Stimulated activated CD8-positive, alpha-beta memory T cell treated with anti-CD3 and anti-CD28 coated beads, Interleukin-12 subunit alpha, Interleukin-12 subunit beta, amount 100 ng/mL, for 1 hour (primary cell): ENCODE data around the gene PSAP.

Experiments used
- DNase-seq: peaks from one replicate; pipeline ENCODE4 v3.0.0-alpha.2; 2020; ENCODE audit warnings: low read depth

Gene PSAP

GRCh38 chr10:71807557-71808510 is 43.2 kb downstream of the PSAP start:
- DNase-seq = no peak

DNA sequence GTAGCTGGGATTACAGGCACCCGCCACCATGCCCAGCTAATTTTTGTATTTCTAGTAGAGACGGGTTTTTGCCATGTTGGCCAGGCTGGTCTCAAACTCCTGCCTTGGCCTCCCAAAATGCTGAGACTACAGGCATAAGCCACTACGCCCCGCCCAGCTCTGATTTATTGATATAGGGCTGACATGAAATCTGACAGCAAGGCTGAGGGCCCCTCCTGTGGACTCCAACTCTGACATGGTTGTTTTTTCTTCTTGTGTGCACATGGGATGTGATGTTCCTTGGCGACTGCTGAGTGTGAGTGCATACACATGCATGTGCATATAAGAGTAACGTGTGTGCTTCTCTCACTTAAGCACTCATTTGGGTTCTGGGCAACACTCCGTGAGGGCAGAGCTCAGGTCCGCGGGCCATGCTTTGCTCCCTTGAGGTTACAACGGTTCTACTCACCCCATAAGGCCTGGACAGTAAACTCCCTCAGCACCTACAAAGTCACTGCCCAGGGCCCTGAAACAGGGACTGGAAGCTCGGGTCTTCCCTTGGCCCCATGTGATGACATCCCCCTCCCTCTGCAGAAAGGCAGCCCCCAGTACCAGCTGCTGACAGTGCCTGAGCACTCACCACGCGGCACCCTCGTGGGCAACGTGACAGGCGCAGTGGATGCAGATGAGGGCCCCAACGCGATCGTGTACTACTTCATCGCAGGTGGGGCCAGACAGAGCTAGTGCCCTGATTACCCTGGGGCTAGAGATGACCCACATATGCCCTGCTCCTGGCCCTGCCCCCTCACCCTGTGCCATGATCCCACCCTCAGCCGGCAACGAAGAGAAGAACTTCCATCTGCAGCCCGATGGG is 44.1 kb downstream of the PSAP start:
- DNase-seq = no peak

- DNase-seq = no peak
Measured at GRCh38 chr10:71805776-71806703, 45.0 kb downstream of the PSAP start.

DNA sequence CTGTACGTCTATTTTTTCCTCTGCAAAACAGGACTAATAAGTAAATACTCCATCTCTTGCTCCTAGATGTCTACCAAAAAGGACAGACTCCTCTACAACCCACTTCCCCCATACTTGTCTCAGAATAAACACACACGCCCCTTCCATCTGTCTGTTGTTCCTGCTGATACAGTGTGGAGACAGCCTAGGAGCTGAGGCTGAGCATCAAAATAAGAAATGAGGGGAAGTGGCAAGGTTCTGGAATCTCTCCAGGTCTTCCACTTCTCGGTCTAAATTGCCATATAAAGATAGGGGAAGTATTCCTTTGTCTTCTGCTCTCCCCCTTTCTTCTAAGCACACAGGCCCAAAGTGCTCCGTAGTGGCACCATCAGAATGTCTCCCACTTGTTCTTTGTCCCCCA is 47.0 kb downstream of the PSAP start:
- DNase-seq = no peak

GRCh38 chr10:71802715-71803488 is 48.1 kb downstream of the PSAP start:
- no peak for DNase-seq

DNA sequence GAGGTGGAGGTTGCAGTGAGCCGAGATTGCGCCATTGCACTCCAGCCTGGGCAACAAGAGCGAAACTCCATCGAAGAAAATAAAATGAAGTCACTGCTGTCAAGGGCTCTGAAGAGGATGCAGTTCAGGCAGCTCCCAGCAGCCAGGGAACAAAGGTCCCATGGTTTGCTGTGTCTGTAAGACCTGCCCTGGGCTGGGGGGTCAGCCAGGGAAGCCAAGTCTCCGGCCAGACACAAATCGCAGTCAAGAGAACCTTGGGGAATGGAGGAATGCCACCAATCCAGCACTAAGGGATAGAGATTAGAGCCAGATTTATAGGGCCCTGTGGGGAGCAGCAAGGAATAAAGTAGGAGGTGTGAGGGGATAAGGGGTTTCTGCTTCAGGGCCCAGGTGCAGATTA is 48.8 kb downstream of the PSAP start:
- DNase-seq = no peak

DNA sequence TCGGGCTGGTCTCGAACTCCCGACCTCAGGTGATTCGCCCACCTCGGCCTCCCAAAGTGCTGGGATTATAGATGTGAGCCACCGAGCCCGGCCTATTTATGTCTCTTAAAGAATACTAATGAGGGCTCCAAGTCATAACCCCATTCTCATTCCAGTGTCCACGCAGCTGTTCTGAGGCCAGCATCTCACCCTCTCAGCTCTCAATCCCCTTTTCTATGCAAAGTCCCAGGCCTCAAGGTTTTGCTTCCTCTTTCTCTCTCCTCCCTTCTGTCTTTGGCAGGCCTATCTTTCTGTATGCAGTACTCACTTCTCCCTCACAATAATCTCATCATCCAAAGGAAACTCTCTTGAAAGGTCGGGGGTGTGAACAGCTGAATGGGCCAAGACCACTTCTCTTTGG is 49.7 kb downstream of the PSAP start:
- no peak for DNase-seq

DNA sequence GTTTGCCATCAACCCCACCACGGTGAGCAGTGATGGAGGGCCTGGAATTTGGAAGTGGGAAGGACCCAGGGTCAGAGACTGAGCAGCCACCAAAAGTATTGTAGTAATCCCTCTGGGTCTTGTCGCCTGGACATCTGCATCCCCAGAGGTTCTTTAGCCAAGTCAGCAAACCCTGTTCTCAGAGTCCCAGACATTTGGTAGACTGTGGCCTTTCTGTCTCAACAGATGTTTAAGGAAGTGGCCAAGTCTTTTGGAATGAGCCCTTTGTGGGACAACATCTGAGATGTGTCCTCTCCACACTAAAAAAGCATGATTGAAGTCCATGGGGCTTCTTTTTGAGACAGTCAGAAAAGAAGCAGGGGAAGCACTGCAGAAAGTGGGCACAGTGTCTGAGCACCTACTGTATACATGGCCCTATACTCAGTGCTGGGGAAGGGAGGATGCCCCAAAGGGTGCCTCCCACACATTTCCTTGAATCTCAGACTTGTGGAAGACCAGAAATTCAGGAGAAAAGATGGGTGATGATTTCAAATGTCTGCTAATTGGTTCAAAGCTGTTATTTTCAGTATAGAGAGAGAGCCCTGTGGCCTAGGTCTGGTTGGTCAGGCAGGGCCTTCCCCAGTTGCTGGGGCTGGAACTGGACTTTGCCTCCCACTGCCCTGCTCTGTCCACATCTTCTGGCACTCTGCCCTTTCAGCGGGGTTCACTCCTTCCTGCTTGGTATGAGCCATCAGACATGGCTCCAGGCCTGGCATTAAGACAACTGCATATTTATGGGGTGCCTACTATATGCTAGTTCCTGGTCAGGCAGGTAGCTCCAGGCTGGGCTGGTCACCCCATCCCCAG is 51.2 kb downstream of the PSAP start:
- DNase-seq = no peak

DNA sequence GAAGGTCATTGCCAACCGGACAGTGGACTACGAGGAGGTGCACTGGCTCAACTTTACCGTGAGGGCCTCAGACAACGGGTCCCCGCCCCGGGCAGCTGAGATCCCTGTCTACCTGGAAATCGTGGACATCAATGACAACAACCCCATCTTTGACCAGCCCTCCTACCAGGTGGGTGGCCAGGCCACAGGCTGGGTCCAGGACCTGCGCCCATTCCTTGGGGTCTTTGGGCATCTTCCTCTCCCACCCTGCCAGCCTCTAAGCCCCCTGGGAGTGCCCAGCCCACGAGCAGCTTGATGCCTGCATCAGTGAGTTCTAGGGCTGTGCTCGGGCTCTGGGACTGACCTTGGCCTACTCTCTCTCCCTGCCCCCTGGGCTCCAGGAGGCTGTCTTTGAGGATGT is 51.9 kb downstream of the PSAP start:
- no peak for DNase-seq

DNA sequence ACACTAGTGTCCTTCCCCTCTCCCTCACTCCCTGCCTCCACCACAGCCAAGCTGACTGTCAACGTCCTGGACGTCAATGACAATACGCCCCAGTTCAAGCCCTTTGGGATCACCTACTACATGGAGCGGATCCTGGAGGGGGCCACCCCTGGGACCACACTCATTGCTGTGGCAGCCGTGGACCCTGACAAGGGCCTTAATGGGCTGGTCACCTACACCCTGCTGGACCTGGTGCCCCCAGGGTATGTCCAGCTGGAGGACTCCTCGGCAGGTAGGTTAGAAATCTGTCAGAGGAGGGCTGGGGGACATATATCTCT is 52.8 kb downstream of the PSAP start:
- no peak for DNase-seq

- DNase-seq = no peak
Measured at GRCh38 chr10:71797533-71798307, 53.3 kb downstream of the PSAP start.

GRCh38 chr10:71796749-71797405 is 54.2 kb downstream of the PSAP start:
- DNase-seq = no peak

DNA sequence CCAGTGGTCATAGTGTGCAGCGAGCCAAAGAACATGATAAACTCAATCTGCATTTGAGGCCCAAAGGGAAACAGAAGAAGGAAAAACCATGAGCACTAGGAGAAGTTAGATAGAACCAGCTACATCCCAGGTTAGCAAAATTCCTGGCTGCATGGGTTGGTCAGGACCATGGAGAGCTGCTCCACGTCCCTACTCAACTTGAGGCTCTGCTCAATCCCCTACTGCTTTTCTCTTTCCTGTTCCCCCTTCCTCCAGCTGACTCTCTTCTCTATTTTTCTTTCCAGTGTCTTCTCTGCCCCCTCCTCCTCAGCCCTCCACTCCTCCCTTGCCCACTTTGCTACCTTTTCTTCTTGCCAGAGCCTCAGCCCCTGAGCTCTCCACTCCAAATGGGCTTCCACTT is 55.8 kb downstream of the PSAP start:
- no peak for DNase-seq

- no peak for DNase-seq
Measured at GRCh38 chr10:71790749-71791440, 60.2 kb downstream of the PSAP start.

DNA sequence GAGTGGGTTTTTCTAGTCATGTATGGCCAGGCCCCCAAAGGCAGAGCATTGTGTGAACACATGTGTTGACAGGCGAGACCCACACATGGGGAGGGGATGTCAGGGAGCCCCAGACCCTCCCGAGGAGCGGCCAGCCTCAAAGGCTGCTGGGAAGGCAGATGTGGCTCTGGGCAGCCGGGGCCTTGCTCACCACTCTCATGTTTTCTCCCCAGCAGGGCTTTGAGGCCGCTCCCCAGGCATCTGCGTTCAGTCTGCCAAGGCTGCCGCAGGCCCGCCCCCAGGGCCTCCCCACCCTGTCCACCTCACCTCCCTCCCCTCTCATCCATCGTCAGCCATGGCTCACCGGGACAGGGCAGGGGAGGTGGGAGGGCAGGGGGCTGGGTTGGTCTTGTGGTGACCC is 61.2 kb downstream of the PSAP start:
- no peak for DNase-seq

DNA sequence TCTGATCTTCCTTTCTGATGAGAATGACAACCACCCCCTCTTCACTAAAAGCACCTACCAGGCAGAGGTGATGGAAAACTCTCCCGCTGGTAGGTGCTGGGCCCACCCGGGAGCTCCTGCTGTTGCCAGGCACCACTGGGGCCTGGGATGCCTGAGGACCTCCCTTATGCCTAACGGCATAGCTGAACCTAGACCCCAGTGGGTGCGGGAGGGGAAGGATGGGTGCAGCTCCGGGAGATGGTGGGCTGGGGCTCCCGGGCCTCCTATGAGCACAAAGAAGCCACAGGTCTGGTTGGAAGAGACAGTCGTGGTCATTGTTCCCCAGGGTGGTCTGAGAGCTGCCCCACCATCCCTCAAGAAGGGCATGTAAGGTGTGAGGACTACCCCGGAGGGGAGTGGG is 62.1 kb downstream of the PSAP start:
- DNase-seq = no peak

- no peak for DNase-seq
Measured at GRCh38 chr10:71784679-71785272, 66.3 kb downstream of the PSAP start.
